ENCODE data around the gene EIF3A. TPM values are rescaled to one million over a fixed set of nuclear protein-coding genes. Genes with fewer than 3 reads are reported as not detected.
"Not testable (repeated sequence)": the region's sequence is repeated elsewhere in the genome, so short reads cannot be mapped to it uniquely, and the experiment has no call there.

Gene EIF3A
- total RNA-seq, 1 donor from 2014 or later: 65.7 TPM

GRCh38 chr10:119051775-119052174, 28.8 kb downstream of the EIF3A start:
- no peak for DNase-seq (ENCODE audit: low read depth in 2 of 2)

DNA sequence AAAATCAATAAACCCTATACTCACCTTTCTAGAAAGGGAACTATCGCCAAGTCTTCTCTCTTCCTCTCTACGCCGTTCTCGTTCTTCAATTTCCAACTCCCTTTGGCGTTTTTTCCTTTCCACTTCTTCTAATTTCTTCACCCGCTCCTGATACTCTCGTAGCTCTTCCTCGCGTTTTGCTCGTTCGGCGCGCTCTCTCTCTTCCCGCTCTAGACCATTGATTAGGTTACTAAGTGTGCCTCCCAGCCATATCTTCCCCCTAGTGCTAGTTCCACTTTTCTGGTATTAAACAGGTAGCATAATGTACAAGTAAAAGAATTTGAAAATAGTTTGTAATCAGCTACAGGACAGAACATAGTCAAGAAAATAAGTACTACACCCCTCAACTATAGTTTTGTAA, 30.8 kb downstream of the EIF3A start:
- no peak for DNase-seq (ENCODE audit: low read depth in 2 of 2)

DNA sequence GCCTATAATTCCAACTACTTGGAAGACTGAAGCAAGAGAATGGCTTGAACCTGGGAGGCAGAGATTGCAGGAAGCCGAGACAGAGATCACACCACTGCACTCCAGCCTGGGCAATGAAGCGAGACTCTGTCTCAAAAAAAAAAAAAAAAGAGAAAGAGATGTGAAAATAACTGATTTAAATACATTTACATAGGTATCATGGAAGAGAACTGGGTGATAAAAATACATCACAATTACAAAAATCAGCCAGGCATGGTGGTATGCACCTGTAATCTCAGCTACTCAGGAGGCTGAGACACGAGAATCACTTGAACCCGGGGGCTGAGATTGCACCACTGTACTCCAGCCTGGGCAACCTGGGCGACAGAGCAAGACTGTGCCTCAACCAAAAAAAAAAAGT, 31.3 kb downstream of the EIF3A start:
- no peak for DNase-seq (ENCODE audit: low read depth in 2 of 2)

- DNase-seq (ENCODE audit: low read depth in 2 of 2): no peak
Measured at GRCh38 chr10:119045561-119045960, 35.1 kb downstream of the EIF3A start.

- DNase-seq (ENCODE audit: low read depth in 2 of 2): no peak
Measured at GRCh38 chr10:119042169-119042568, 38.4 kb downstream of the EIF3A start.

- DNase-seq (ENCODE audit: low read depth in 2 of 2): no peak
Measured at GRCh38 chr10:119041326-119041725, 39.3 kb downstream of the EIF3A start.

- DNase-seq (ENCODE audit: low read depth in 2 of 2): no peak
Measured at GRCh38 chr10:119039161-119039560, 41.5 kb downstream of the EIF3A start.

DNA sequence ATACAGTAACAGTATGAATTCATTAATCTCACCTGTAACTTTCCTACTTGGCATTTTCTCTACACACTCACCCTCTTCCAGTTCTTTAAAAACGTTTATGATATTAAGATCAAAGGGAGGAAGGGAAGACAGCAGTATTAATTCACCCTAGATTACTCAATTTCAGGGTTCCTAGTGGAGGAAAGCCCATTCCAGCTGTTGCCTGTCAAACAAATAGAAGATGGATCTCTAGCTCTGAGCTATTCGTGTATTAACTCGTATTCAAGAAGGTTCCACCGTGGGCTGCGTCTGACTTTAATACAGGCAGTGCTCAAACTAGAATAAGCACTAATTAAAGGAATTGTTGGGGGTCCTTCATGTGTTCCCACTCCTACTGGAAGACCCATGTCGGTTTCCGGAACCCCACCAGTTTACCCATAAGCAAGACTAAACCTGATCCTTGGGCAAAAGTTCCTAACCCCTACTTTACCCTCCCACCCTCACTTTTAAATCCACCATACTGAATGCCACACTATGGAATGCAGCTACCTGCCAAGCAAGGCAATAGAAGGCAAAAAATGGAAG, 49.0 kb downstream of the EIF3A start:
- no peak for DNase-seq (ENCODE audit: low read depth in 2 of 2)

DNA sequence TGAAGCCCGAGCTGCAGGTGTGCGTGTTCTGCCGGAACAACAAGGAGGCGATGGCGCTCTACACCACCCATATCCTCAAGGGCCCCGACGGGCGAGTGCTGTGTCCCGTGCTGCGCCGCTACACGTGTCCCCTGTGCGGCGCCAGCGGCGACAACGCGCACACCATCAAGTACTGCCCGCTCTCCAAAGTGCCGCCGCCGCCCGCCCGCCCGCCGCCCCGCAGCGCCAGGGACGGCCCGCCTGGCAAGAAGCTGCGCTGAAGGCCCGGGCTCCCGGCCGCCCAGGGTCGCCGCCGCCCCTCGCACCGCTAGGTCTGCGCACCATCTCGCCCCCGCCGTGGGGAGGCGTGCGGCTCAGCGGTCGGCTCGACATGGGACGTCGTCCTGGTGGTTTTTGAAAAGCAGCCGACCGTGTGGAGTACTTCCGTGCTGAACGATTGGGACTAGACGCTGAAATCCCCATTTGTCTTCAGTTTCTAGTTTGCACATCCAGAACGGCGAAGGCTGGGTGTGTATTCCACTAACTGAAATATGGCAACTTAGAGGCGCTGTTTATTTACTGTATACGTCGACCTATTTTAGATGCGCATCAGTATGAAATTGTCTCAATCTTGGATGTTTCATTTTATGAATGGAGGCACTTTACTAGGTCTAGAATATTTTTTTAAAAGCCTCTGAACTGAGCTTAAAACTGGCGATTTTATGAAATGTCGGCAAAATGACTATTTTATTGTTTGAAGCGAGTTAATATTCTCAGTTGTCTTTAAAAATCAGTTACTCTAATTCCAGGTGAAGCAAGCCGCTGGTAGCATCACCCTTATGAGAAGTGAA, 50.0 kb downstream of the EIF3A start:
- DNase-seq (ENCODE audit: low read depth in 2 of 2): peak; percentile 55 to 66

- DNase-seq (ENCODE audit: low read depth in 2 of 2): peak; percentile 43 to 52
Measured at GRCh38 chr10:119029613-119030420, 50.8 kb downstream of the EIF3A start, which contains the start of gene NANOS1. Gene NANOS1, plus strand, starts transcription at chr10:119029714. Its CDS starts 88 bp downstream, at chr10:119029802.

- peak; percentile 90 to 94 for DNase-seq (ENCODE audit: low read depth in 2 of 2)
Measured at GRCh38 chr10:119028900-119029612, 51.6 kb downstream of the EIF3A start.

DNA sequence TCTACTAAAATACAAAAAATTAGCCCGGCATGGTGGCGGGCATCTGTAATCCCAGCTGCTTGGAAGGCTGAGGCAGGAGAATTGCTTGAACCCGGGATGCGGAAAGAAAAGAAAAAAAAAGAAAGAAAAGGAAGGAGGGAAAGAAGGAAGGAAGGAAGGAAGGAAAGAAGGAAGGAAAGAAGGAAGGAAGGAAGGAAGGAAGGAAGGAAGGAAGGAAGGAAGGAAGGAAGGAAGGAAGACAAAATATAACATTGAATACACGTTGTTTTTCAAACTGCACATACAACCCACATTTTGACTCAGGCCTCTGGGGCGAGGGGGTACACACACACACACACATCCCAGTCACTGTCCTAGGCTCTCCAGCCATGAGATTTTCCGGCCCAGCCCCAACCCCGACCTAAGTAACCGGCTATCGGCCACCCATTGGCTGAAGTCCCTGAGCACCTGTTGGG, 52.1 kb downstream of the EIF3A start:
- not testable (repeated sequence) for DNase-seq (ENCODE audit: low read depth in 2 of 2)

DNA sequence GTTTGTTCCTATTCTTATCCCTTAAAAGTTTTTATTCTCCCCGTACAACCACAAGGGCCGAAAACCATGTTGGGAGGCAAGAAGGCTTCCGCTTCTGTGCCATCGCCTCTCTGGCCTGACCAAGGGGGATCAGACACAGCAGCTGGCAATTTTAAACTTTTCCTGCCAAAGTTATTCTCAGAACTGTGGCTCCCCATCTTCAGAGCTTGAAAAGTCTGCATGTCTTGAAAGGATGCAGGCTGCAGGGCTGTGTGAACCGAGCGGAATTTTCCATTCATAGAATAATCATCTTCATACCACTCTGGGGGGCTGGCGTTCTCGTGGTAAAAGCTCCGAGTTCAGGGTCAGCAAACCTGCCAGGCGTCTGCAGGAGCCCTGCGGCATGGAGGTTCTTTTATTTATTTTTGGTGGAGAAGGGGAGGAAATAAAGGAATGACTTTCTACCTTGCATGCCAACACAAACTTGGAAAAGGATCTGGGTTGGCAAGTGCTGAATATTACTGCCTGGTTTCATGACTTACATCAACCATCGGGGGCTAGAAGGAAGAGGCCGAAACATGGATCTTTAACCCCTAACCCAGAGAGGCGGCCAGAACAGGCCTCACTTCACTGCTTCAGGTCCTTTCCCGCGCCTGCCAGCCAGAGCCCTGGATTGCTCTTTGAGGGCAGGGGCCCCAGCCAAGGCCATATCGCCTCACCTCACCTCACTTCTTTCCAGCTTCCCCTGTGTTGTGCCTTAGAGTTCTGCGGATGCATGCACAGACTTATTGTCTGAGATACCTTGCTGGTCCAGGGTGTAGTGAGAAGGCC, 54.1 kb downstream of the EIF3A start:
- DNase-seq (ENCODE audit: low read depth in 2 of 2): no peak

DNA sequence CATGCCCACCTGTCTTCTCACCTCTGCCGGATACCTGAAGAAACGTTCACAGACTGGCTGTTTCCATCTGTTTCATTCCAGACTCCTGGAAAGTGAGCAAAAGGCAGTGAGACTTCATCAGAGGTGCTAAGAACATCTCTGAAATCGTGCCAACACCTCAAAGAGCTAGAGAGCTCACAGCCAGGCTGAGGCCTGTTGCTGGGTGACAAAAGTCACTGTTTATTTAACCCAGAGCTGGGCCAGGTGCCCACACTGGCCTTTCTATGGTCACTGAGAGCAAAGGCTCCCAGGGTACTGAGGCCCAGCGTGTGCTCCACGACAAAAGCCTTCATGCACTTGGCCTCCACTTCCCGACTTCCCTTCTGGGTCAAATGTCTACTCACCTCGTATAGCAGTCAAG, 54.8 kb downstream of the EIF3A start:
- peak in 1 of 2 donors; percentile 14 for DNase-seq (ENCODE audit: low read depth in 2 of 2)

DNA sequence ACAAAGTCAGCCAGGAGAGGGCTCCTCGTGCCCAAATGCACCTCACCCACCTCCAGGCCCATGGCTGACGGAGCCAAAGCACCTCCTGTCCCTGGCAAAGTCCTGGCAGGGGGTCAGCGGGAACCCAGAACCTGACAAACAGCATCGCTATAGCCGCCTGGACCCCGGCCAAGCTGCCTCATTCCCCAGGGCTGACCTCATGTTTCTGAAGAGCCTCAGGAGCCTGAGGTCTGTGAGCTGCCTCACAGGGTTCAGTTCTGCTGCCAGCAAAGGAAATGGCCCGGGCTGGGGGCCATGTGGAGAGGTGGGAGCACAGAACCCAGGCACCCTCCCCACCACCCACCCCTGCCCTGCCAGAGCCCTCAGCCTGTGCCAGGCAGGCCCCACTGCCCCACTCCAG, 55.3 kb downstream of the EIF3A start:
- DNase-seq (ENCODE audit: low read depth in 2 of 2): peak; percentile 27 to 70

DNA sequence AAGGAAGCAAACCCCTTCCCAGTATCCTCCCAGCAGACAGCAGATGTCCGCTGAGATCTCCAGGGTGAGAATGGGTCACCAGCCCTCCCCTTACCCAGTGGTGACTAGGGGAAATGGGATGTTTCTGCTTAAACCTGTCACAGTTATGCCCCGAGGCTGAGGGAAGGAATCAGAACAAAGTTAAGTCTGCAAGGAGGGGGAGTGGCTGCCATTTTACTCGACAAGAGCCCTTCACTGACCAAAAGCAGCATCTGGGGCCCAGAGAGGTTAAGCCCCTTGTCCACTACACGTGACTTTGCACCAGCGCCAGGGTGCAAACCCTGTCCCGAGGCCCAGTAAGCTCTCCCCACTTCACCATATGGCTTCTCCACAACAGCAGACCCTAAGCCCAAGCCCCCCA, 55.7 kb downstream of the EIF3A start:
- no peak for DNase-seq (ENCODE audit: low read depth in 2 of 2)

- DNase-seq (ENCODE audit: low read depth in 2 of 2): no peak
Measured at GRCh38 chr10:119023553-119023868, 57.1 kb downstream of the EIF3A start.

DNA sequence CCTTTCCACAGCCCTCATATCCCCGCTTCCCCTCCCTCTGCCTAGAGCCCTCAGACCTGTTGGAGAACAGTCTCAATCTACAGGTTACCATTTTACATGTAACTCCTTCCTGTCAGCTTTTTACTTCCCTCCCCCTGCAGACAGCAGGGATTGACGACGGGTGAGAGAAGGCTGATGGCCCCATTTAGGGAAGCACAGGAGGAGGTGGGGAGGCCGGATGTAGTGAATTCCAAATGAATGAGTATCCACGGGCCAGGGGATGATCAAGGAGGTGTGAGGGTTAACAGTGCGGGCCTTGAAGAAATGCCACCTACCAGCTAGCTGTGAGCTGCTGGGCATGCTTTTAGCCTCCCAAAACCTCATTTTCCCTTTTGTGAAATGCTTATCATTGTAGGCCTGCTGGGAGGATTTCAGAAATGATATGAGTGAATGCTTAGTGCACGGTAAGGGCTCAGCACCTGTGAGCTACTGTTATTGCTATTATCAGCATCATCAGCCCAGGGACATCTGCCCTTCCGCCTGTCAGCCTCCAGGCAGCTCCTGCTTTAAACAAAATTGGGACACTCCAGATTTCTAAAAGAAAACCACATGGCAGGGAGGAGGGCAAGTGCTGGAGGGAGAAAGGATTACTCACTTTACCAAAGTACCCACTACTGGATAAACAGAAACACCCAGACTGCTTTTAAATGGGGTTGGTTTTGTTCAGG, 57.6 kb downstream of the EIF3A start:
- DNase-seq (ENCODE audit: low read depth in 2 of 2): no peak

DNA sequence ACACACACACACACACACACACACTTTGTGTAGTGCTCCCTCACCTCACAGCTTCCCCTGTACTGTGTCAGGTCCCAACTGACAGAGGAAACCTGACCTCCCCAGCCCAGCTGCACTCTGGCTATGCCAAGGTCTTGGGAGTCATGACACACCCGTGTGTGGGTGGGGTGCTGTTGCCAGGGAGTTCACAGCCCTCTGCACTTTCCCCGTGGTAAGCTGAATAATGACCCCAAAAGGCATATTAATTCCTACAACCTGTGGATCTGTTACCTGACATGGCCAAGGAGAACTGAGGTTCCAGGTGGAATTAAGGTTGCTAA, 60.0 kb downstream of the EIF3A start:
- no peak for DNase-seq (ENCODE audit: low read depth in 2 of 2)

- no peak for DNase-seq (ENCODE audit: low read depth in 2 of 2)
Measured at GRCh38 chr10:119007211-119007574, 73.4 kb downstream of the EIF3A start.
